ENCODE results near the gene KDELR3. TPM values are rescaled to one million over a fixed set of nuclear protein-coding genes. Genes with fewer than 3 reads are reported as not detected.

KDELR3 gene
- total and polyA plus RNA-seq, 2 donors (not counting 3 experiments of a cell fraction or from before 2014, with no cell fraction given), result 28.6 to 61.3 TPM

- H3K79me2 ChIP-seq (ENCODE audit: control insufficient read depth, insufficient read depth, low read length), result peaks cover 2% of the 10 kb centered on the region
- H3K9me3 ChIP-seq (replicated peaks; ENCODE audit: control insufficient read depth, insufficient read depth, low read length), result no peaks in the 10 kb centered on the region
- FAIRE-seq (no peak), DNase-seq (ENCODE audit: low read depth, low spot score) (no peak)
- H2AFZ ChIP-seq (ENCODE audit: low read depth, low read length), result no peak overlapping the region
- dilution Hi-C loops (cut with MboI; ENCODE audit: extremely low pct_ligation_motif_present, low sequenced_read_pairs) (no loop called here), intact Hi-C loops (cut with micrococcal nuclease) (no loop called here)
- H3K4me2 ChIP-seq (ENCODE audit: insufficient read depth, low read length), result no peak overlapping the region
- H4K20me1 ChIP-seq (replicated peaks; ENCODE audit: control insufficient read depth, extremely low read depth, insufficient read depth, low read length), result no peaks in the 10 kb centered on the region
- BruUV-seq (replicated peaks), result no TSS peak
- no peaks in the 10 kb centered on the region for H3K9me1 ChIP-seq (replicated peaks; ENCODE audit: control insufficient read depth, extremely low read depth, insufficient read depth, low read length)
- H3K36me3 ChIP-seq (ENCODE audit: control insufficient read depth in 2 of 2, extremely low read depth in 1 of 2, insufficient read depth in 2 of 2, low read length in 2 of 2), result peaks cover 42 to 48% of the 10 kb centered on the region in 2 experiments
- H3K4me1 ChIP-seq (ENCODE audit: control insufficient read depth, extremely low read depth, insufficient read depth, low read length), result no peaks in the 10 kb centered on the region
- H3K27me3 ChIP-seq (ENCODE audit: control insufficient read depth in 2 of 2, insufficient read depth in 2 of 2, low read length in 2 of 2), result no peaks in the 10 kb centered on the region
- ChIA-PET CTCF (interaction anchor here (0.7 to 2.0 kb wide), 4 partner anchors 20 to 451 kb away, joined by 3 to 6 read pairs (median 4); partner anchors contain the start of gene DMC1), POLR2A (no interaction called here)
- no peak overlapping the region for H3K4me3 ChIP-seq (replicated peaks in 1 of 3; ENCODE audit: insufficient read depth in 1 of 3, low read depth in 1 of 3, low read length in 3 of 3)
- no peak overlapping the region for H3K9ac ChIP-seq (replicated peaks; ENCODE audit: extremely low read depth, insufficient read depth, low read length)
- H3K27ac ChIP-seq (ENCODE audit: insufficient read depth, low read depth, low read length), result no peak overlapping the region
- TF ChIP-seq MAX (IDR thresholded peaks at IDR 0.05; ENCODE audit: insufficient read depth, insufficient read length) (no peak), MYC (IDR thresholded peaks at IDR 0.05; ENCODE audit: low read depth, low read length) (no peak), POLR2AphosphoS5 (IDR thresholded peaks at IDR 0.05; ENCODE audit: insufficient read depth, low read depth, low read length) (no peak), FOS (IDR thresholded peaks at IDR 0.05; ENCODE audit: borderline replicate concordance, insufficient read depth, low read length) (no peak), CTCF (IDR thresholded peaks at IDR 0.05; ENCODE audit: extremely low read depth in 1 of 2, insufficient read depth in 1 of 2, low read depth in 1 of 2, low read length in 2 of 2) (no peak), GATA2 (IDR thresholded peaks at IDR 0.05; ENCODE audit: insufficient read depth, insufficient read length, low read depth, low read length) (no peak), EZH2 (IDR thresholded peaks at IDR 0.05; ENCODE audit: borderline replicate concordance, low read depth, low read length, severe bottlenecking) (no peak), JUN (IDR thresholded peaks at IDR 0.05; ENCODE audit: borderline replicate concordance, insufficient read depth, insufficient read length, low read depth) (no peak), POLR2A (IDR thresholded peaks at IDR 0.05; ENCODE audit: low read depth, low read length) (no peak)
Measured at GRCh38 chr22:38481162-38481870, 13.4 kb downstream of the KDELR3 start.

Measured in endothelial cell of umbilical vein (primary cell).